A172 (cell line): ENCODE measurements around the gene BAHCC1. TPM values are rescaled to one million over a fixed set of nuclear protein-coding genes. Genes with fewer than 3 reads are reported as not detected.

Experiments
- DNase-seq: peaks from one replicate; pipeline ENCODE4 v3.0.0-alpha.2; 2015; ENCODE audit warnings: low spot score
- total RNA-seq: library from RNA; depleted of rRNA; stranded (reverse); fragments of >200 nt; shearing (Covaris generic); gene quantifications from 2 replicates; pipeline ENCODE4 v1.2.3, GENCODE V29; 2014

BAHCC1 gene
- total RNA-seq, 1 experiment from 2014 or later = 0.95 TPM

DNA sequence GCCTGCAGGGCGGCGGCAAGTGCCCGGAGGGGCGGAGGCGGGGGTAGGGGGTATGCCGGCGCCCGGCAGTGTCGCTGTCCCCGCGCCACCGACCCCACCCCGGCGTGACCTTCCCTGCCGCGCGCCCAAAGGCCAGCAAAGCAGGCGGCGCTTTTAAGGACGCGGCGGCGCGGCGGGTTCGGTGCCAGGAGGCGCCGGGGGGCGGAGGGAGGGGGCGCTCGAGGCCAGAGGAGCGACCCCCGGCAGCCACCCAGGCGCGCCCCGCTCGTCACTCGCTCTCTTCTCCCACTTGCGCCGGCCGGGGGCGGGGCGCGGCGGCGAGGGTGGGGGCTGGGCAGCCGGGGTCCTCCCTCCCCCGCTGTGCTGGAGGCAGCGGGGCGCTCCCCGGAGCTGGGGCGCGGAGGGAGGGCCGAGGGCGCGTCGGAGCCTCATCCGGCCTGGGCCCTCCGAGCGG, 8.6 kb upstream of the BAHCC1 start:
- DNase-seq = no peak

DNA sequence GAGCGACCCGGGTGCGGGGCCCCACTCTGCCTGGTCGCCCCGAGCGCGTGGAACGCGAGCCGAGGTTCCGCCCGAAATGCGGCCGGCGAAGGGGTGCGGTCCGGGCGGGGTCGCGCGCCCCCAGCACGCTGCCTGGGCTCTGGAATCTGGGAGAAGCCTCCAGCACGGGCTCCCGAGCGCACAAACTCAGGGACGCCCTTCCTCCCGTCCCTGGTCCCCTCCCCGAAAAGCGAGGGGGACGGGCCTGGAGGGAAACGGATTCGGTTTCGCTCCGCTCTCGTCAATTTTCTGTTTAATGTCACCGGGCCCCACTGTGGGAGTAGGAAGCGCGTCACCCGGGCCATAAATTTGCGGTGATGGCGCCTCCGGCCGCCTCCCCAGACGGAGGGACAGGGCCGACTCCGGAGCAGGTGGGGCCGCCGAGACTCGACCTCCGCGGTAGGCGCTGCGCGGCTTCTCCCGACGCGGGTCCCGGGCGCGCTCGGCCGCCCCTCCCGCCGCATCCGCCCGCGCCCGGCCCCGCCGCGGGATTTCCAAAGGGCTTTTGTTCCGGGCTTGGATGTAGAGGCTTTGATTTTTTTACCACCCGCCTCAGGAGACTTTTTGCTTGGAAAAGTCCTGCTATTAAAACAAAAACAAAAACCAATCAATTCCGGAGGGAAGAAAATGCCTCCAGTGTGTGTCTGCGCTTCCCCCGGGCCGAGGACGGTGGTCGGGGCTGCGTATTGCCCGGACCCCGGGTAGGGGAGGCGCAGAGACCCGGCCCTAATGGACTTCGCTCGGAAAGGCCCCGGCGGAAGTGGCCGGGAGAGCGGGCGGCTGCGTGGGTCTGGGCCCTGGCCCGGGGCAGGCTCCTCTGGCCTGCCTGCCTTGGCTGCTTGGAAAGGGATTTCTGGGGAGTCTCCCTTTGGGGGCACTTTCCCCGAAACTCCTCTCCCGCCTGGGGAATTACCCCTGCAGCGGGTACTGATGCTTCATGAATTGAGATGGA, 7.9 kb upstream of the BAHCC1 start:
- no peak for DNase-seq

DNA sequence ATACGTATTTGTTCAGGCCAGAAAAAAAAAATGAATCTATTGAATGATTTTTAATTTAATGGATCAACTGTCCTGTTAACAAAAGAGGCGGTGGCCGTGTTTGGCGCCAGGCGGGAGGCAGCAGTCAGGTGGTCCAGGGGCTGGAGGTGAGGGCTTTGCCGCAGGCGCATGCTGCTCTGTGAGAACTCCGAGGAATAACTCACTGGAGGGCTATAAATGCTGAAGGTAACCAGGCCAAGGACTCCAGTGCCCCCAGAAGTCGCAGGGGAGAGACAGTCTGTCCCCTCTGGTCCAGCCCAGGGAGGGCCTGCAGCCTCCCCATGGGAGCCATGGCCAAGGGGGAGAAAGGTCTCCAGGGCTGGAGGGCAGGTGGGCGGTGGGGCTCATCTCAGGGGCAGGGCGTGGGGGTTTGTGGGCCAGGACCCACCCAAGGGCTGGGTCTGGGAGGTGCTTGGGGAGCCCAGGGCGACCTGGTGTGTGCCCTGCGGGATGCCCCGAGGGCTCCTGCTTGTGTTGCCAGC, 7.1 kb upstream of the BAHCC1 start:
- DNase-seq = no peak

DNA sequence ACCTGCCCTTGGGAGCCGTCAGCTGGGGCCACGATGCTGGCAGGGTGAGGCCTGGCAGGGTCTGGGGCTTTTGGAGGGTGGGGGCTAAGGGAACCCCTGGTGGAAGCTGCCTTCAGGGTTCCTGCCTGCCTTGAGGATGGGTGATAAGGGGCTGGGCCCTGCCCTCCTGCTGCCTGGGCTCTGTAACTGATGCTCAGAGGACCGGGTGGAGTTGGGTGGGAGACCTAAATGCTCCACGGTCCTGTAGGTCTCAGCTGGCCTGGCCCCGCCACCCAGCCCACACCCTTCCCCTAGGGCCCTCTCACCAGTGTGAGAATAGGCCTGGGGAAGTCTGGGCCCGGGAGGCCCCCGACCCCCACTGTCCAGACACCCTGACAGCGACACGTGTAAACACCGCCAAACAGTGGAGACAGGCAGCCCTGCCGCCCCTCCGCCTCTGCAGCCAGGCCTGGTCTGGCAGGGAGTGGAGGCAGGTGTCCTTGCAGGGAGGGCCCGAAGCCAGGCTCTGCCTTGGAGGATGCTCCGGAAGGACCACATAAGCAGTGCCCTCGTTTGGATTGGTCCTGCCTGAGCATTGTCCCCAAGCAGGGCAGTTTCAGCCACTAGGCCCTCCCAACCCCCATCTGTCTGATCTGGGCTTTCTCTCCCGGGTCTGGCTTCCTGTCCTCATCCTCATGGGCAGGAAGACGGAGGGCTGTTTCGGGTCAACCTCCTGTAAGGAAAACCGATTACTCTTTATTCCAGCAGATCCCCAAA, 6.5 kb upstream of the BAHCC1 start:
- DNase-seq = no peak

DNA sequence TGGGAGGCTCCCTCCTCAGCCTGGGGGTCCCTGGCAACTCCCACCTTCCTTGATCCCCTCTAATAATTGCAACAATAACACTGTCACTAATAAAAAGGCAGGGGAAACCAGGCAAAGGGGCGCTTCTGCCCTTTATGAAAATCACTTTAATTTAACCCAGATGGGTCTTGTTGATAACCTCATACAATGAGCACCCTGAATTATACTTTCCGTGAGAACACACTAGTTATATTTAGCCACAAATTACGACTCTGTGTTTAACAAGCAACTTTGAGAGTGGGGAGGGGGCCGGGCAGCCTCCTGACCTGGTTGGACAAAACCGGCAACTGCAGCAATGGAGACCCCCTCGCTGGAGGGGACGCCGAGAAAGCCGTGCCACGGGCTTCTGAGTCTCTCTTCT, 5.7 kb upstream of the BAHCC1 start:
- no peak for DNase-seq

DNA sequence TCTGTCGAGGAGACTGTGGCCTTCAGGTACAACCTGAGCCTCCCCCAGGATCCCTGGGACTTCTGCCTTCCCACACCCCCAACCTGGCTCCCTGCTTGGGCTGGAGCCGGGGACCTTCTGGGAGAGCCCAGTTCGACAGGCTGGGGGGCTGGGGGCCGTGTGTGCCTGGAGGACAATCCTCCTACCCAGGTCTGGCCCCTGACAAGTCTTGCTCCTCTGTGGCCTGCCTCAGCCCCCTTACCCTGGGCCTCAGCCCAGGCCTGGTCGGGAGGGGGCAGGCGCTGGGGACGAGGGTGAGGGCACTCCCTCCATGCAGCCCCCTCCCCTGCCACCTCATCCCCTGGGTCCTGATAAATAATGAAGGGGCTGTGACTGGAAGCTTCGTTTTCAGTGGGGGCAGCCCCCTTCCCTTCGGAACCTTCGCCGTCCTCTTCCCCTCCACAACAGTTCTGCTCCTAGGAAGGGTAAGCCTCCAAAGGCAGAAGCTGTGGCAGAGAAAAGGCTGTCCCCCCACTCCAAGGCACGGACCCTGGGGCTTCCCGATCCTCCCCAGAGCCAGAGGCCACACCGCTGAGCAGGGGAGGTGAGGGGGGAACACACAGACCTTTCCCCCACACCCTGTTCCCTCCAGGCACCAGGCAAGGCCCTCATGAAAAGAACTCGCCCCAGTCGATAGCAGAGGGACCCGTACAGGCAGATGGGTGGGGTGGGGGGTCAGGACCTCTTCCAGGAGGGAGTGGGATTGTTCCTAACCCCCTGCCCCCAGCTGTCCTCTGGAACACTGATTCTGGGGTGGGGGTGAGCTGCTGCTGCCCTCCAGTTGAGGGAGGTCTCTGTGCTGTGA, 5.0 kb upstream of the BAHCC1 start:
- DNase-seq = no peak

DNA sequence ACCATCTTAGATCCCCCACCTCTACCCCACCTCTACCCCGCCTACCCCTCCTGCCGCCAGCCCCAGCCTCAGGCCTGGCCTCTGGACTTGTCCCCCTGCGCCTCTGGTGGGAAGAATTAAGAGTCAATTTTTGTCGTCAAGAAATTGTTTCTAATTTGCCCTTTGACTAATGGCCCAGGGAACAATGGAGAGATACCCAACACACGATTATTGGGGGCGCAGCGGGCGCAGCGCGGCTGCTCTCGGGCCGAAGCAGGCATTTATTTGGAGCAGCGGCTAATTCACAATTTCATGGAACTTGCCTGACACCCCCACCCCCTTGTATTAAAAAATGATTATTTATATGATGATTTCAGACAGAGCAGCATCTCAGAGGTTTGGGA, 4.4 kb upstream of the BAHCC1 start:
- DNase-seq = no peak

DNA sequence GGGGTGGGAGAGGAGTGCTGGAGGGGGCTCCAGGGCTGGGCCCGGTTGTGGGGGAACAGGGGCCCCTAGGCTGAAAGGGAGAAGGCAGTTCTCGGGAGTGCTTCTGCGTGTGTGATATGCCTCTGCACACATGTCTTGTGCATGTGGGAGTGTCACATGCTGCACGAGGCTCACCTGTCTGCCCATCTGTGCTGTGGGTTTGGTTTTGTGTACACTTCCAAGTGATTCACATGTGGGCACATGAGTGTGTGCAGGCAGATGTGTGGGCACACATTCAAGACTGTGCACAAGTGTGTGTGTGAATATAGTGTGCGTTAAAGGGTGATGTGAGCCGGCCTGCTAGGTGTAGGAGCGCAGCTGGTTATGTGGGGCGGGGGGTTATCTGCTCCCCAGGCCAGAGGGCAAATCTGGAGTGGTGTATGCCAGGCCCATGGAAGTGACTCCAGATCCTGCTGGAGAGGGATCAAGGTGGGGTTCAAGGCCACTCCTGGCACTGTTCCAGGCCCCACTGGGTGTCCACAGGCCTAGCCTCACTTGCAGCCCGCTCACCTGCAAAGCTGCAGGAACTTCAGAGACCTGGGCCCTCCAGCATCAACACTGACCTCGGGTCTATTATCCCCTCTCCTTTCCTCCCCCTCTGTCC, 3.8 kb upstream of the BAHCC1 start:
- DNase-seq = no peak

DNA sequence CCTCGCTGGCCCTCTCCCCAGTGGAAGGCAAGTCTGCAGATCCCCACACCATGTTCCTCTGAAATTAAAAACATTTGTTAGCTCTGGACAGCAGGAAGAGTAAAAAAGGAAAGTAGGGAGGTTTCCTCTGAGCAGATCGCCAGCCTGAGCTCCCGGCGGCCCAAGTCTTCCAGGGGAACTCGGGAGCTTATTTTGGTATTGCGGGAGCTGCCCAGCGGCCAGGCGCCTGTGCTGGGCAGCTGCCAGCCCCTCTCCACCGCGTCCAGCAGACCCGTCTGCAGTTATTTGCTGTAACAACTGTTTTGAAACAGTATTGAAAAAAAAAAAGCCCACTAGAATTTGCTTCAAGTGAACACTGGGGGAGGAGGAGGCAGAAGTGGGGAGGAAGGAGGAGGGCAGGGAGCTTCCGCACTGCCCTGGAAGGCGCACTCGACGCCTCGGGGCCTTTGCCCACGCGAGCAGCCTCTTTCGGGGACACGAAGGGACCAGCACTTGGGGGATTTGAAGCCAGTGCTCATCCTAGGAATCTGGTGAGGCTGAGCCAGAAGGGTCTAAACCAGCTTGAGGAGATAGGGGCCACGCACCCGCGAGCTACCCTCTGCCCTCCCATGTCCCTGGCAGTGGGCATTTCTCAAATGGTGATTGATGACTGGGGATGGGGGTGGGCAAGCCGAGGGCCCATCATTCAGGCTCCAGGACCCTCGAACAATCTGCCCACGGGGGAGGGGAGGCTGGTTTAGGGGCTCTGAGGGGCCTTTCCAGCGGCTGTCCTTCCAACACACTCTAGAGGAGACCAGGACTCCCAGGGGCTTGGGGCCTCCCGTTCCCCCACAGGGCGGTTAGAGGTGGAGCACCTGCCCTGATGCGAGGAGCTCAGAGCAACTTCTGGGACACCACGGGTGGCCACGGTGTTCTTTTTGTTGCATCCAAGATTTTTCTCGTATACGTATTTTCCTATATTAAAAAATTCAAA, 3.0 kb upstream of the BAHCC1 start:
- no peak for DNase-seq

DNA sequence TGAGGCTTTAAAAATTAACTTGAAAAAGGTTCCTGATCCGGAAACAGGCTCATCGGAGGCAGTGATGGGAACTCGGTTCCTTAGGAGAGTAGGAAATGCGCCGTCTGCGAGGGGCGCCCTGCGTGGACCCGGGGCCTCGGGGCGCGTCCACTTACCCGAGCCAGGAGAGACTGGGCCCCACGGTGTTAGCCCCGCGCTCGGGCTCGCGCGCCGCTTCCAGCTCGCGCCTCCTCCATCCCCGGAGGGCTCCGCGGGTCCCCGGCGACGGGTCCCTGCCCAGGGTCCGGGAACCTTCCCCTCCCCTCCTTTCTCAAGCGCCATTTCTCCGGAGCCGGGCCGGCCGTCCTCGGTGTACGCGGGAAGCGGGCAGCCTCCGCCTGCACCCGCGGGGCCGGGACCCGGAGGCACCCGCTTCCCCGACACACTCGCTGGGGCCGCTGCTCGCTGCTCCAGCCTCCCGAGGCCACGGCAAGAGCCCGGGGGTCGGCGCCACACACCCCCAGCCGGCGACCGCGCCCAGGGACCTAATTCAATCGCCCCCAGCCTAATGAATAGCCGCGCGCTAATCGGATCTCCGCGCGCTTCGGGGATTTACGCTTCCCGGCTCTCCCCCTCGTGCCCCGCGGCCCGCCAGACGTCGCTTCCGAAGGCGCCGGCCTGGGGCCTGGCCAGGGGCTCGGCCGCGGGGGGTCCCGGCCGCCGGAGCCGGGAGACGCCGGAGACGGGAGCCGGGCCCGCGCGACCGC, 2.2 kb upstream of the BAHCC1 start:
- no peak for DNase-seq

DNA sequence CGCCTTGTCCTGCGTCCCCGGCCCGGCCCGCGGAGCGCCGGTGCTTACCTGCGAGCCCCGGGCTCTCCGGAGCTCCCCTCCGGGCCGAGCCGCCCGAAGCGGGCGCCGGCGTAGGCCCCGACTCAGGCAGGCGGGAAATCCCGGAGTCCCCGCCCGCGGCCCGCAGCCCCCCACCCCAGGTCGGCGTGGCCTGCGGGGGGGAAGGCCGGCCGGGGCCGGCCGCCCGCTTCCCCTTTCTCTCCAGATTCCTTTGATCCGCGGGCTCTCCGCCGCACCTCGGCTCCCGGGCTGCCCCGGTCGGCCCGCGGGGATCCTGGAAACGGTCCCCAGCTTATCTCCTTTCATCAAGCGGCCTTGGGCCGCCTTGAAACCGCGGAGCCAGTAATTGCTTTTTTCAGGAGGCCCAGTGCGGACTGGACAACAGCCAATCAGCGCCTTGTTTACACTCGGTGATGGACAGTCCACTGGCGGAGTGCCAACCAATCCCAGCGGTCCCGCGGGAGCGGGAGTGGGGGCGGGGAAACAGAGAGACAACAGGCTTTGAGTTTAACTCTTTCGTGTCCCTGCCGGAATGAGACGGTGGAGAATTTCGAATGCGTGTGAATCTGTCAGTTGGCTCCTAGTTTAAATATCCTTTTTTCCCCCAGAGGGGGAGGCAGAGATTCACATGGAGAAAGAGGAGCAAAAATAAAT, 1.4 kb upstream of the BAHCC1 start:
- DNase-seq = peak; percentile 99

DNA sequence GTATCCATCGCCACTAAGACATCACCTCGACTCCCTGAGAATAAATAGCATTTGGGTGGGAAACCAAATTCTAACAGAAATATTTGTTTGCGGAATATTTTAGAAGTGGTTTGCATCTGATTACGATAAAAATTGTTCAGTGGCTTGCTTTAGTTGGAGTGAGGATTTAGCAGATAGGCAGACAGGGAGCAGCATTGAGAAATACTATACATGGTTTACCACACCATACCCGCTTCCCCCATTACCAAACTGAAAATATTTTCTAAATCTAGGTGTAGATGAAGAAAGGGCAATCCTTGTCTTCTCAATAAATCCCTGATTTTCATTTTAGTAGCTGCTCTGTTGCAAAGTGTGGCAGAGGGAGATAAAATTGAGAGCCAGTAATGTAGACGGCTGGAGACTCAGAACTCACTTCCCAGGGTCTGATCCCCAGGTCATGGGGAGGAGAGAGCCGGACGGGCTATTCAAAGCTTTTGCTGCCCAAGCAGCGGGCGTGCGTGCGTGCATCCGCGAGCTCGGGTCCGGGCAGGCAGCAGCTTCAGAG, 808 bp upstream of the BAHCC1 start:
- DNase-seq = no peak

DNA sequence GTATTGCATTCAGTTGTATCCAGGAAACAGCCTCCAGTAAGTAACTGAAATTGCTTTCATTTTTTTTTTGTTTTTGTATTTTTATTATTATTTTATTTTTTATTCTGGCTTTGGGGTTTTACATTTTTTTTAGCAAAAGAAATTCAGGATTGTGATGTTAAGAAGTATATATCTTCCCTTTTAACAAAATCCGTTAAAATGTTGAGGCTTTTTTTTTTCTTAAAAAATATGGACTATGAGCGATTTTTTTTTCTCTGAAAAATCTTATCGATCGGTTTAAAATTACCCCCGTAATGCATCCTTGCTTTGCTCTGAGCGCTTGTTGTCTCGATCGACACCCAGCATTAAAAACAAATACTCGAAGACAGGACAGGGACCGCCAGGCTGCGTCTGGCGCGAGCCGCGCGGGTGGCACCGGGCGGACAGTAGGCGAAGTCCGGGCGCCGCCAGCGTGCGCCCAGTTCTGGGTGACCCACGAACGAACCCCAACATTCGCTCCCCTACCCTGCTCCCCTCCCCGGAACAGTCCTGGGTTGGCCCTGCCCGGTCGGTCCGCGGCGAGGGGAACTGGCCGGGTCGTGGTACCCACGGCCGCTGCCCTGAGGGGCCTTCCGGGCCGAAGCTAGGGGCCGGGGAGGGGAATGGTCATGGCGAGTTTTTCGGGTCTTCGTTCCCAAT, 482 bp downstream of the BAHCC1 start:
- no peak for DNase-seq

DNA sequence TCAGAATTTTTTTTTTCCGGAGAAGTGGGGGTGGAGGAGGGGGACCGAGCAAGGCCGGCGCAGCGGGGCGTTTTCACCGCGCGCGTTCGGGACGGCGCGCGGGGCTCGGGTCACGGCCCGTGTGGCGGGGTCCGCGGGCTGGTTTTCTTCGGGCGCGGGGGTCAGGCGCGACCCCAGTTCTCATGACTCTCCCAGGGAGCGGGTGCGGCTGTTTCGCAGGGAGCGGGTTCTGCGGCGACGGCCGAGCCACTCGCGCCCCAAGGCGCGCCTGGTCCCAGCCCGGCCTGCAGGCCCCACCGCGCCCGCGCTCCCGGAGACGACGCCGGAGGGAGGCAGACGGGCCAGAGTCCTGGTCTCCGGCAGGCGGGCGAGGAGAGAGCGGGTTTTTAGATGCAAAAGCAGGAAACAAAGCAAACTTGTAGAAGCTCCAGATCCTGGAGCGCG, 1.0 kb downstream of the BAHCC1 start:
- DNase-seq = no peak

DNA sequence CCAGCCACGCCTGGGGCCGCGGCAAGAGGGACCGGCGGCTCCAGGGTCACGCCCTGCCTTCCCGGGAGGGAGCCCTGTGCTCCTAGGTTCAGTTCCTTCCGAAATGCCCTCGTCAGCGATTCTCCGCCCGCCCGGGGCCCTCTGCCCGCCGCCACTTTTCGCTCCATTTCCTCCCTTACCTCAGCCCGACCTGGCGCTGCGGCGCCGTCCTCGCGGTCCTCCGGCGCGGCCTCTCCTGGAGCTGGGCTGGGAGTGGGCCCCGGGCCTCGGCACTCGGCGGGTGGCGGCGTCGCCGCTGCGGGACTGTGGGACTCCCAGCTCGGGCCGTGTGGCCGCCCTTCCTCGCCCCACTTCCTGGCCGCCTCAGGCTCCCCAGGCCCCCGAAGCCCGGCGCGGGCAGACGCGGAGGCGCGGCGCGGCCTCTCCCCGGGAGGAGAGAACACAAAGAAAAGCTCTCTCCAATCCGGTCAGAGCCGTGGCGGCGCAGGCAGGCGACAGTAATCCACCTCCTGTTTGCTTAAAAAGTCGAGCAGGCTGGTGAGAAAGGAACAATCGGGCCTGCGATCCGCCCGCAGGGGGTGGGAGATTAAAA, 1.6 kb downstream of the BAHCC1 start:
- no peak for DNase-seq

DNA sequence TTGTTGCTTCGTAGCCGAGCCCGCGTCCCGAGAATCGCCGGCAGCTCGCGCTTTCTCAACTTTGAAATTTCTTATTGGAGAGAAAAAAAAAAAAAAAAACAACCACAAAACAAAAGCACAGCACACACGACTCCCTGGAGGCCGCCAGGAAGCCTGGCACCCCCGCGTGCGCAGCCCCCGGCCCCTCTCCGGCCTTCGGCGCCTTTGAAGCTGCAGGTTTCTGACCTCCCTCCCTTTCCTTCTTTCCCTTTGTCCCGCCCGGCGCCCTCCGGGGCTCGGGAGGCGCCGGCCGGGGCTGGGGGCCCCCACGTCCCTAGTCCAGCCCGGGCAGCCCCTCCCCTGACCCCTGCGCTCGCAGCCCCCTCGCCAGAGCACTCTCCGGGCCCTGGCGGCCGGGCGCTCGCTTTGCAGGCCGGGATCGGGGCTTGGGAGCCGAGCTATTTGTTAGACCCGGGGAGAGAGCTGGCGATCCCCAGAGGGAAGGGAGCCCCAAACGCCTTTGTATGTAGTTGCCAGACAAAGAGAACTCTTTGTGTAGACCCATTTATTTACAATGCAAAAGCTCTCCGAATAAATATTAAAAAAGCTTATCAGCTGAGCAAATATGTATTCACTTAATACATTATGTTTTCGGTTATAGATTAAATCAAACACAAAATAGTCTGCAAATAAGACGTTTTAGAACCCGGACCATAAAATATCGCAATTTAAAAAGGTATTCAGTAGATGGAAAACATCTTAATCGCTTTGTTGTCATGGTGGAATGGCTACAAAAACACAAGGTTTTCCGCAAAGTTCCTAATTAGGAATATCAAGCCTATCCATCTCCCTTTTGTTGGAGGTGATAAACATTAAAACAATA, 2.3 kb downstream of the BAHCC1 start:
- DNase-seq = no peak
